NCI-H2029 treated with DMSO at 0.1 percent for 48 hours (cell line): ENCODE results near the gene SAV1.

ENCODE experiments used
- DNase-seq: peaks from one replicate; lab custom pipeline; 2025; lab: John Stamatoyannopoulos, UW

Gene SAV1

GRCh38 chr14:50607181-50607580, 60.9 kb downstream of the SAV1 start:
- no peak for DNase-seq

GRCh38 chr14:50606468-50606867, 61.6 kb downstream of the SAV1 start:
- no peak for DNase-seq

GRCh38 chr14:50605766-50606165, 62.3 kb downstream of the SAV1 start:
- no peak for DNase-seq

GRCh38 chr14:50603565-50603964, 64.5 kb downstream of the SAV1 start:
- no peak for DNase-seq

GRCh38 chr14:50602035-50602434, 66.1 kb downstream of the SAV1 start:
- no peak for DNase-seq

GRCh38 chr14:50601394-50601793, 66.7 kb downstream of the SAV1 start:
- DNase-seq = no peak

GRCh38 chr14:50600849-50601248, 67.3 kb downstream of the SAV1 start:
- no peak for DNase-seq

GRCh38 chr14:50599700-50600444, 68.2 kb downstream of the SAV1 start:
- DNase-seq = peak; percentile 10

GRCh38 chr14:50598765-50599164, 69.3 kb downstream of the SAV1 start:
- DNase-seq = no peak

GRCh38 chr14:50594577-50595316, 73.4 kb downstream of the SAV1 start:
- DNase-seq = no peak

GRCh38 chr14:50590464-50590863, 77.6 kb downstream of the SAV1 start:
- DNase-seq = no peak
